ENCODE data around the gene ZBED4. TPM values are rescaled to one million over a fixed set of nuclear protein-coding genes. Genes with fewer than 3 reads are reported as not detected.

ZBED4 gene
- total and polyA plus RNA-seq, 2 of the 13 experiments (the other 11 are each of a cell fraction or from before 2014, with no cell fraction given): 5.4 to 9.6 TPM

GRCh38 chr22:49833340-49834007 is 20.2 kb upstream of the ZBED4 start:
- intact Hi-C loops (cut with micrococcal nuclease; ENCODE audit: unreplicated experiment): loop anchor here (1.0 kb wide), 1 partner anchor 44 kb away; no protein-coding TSS in a partner anchor
- H3K4me3 ChIP-seq (replicated peaks in 1 of 3; ENCODE audit: insufficient read depth in 1 of 3, low read depth in 2 of 3, low read length in 3 of 3): no peak overlapping the region
- H4K20me1 ChIP-seq (ENCODE audit: insufficient read depth, low read length): no peaks in the 10 kb centered on the region
- no peak overlapping the region for H3K9ac ChIP-seq (ENCODE audit: insufficient read depth, low read depth, low read length)
- H2AFZ ChIP-seq (ENCODE audit: low read length): no peak overlapping the region
- no peaks in the 10 kb centered on the region for H3K9me3 ChIP-seq (ENCODE audit: low read length)
- H3K27ac ChIP-seq (ENCODE audit: extremely low read length, insufficient read depth, low read length): no peak overlapping the region
- TF ChIP-seq CEBPB (IDR thresholded peaks at IDR 0.05; ENCODE audit: borderline replicate concordance, low read depth, low read length) (peak; percentile 37; the same call in 1 of the 2 replicates), AHR (CRISPR knock-in tag; IDR thresholded peaks at IDR 0.05) (no peak), CEBPG (CRISPR knock-in tag; IDR thresholded peaks at IDR 0.05) (0 out of 2 replicates have a peak, but pooled peaks have one; percentile 20)
- FAIRE-seq: no peak
- ChIA-PET CTCF (ENCODE audit: low intra/inter-chr PET ratio, low total read pairs) (no interaction called here), POLR2A (no interaction called here)
- DNase-seq (ENCODE audit: low spot score): no peak
- H3K4me1 ChIP-seq (ENCODE audit: insufficient read depth, low read length): peaks cover 17% of the 10 kb centered on the region
- peaks cover 0 to 32% of the 10 kb centered on the region in 2 experiments for H3K27me3 ChIP-seq (ENCODE audit: control insufficient read depth in 1 of 2, insufficient read depth in 2 of 2, low read length in 2 of 2)
- H3K36me3 ChIP-seq (replicated peaks in 1 of 2; ENCODE audit: control insufficient read depth in 1 of 2, insufficient read depth in 2 of 2, low read length in 2 of 2): no peaks in the 10 kb centered on the region
- no peak for ATAC-seq
- BruUV-seq (replicated peaks): no TSS peak
- WGBS (ENCODE audit: low lambda C conversion rate): 24% methylated on average over 11 of the region's 11 CpGs
- in situ Hi-C loops (cut with HindIII; ENCODE audit: extremely low pct_ligation_motif_present, low pct_unique_long_range_greater_than_20kb): no loop called here
- H3K79me2 ChIP-seq (ENCODE audit: insufficient read depth, low read length): no peaks in the 10 kb centered on the region
- H3K4me2 ChIP-seq (ENCODE audit: low read depth, low read length): no peak overlapping the region

DNA sequence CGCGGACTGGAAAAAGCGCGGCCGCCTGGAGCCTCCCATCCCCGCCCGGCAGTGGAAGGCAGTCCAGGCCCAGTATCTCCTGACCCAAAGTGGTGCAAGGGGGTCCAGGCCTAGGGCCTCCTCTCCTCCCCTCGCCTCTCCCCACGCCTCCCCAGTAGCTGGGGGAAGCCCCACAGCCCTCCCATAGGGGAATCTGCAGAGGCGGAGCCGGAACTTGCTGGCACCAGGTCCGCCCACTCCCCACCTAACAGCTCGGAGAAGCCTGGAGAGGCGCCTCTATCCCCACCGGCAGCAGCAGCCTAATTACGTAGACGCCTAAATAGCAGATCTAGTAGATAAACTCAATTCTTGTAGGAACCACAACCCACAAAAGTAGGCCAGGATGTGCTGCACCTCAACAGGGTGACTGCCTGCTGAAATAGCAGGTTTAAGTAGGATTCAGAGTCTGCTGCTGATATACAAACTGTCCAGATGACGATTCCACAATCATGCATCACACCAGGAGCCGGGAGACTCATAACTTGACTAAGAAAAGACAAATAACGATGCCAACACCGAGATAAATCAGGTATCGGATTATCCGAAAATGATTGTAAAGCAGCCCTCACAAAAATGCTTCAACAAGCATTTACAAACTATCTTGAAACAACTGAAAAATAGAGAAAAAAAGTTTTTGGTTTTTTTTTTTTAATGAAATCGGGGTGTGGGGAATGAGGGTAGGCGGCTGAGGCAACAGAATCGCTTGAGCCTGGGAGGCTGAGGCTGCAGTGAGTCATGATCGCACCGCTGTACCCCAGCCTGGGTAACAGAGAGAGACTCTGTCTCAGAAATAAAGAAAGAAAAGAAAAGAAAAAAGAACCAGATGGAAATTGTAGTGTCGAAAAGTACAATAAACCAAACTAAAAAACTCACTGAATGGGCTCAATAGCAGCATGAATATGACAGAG is 14.6 kb upstream of the ZBED4 start:
- Histone ChIP-seq H3K9me3 (ENCODE audit: low read length) (no peaks in the 10 kb centered on the region), H3K27me3 (ENCODE audit: control insufficient read depth in 1 of 2, insufficient read depth in 2 of 2, low read length in 2 of 2) (peaks cover 0 to 29% of the 10 kb centered on the region in 2 experiments; a peak in 4 of 5 replicates), H3K9ac (ENCODE audit: insufficient read depth, low read depth, low read length) (no peak overlapping the region), H3K36me3 (replicated peaks in 1 of 2; ENCODE audit: control insufficient read depth in 1 of 2, insufficient read depth in 2 of 2, low read length in 2 of 2) (no peaks in the 10 kb centered on the region), H3K4me3 (replicated peaks in 1 of 3; ENCODE audit: insufficient read depth in 1 of 3, low read depth in 2 of 3, low read length in 3 of 3) (no peak overlapping the region), H3K4me2 (ENCODE audit: low read depth, low read length) (no peak overlapping the region), H4K20me1 (ENCODE audit: insufficient read depth, low read length) (no peaks in the 10 kb centered on the region), H3K4me1 (ENCODE audit: insufficient read depth, low read length) (peaks cover 4% of the 10 kb centered on the region; the same call in 1 of the 2 replicates), H3K79me2 (ENCODE audit: insufficient read depth, low read length) (no peaks in the 10 kb centered on the region), H2AFZ (ENCODE audit: low read length) (no peak overlapping the region), H3K27ac (ENCODE audit: extremely low read length, insufficient read depth, low read length) (no peak overlapping the region)
- ATAC-seq: no peak
- in situ Hi-C loops (cut with HindIII; ENCODE audit: extremely low pct_ligation_motif_present, low pct_unique_long_range_greater_than_20kb): no loop called here
- 70% methylated on average over 22 of the region's 29 CpGs for WGBS (ENCODE audit: low lambda C conversion rate)
- BruUV-seq (replicated peaks): no TSS peak
- FAIRE-seq: no peak
- intact Hi-C loops (cut with micrococcal nuclease; ENCODE audit: unreplicated experiment): no loop called here
- ChIA-PET POLR2A (no interaction called here), CTCF (ENCODE audit: low intra/inter-chr PET ratio, low total read pairs) (no interaction called here)
- DNase-seq (ENCODE audit: low spot score): no peak
- TF ChIP-seq NFE2L2 (IDR thresholded peaks at IDR 0.05; ENCODE audit: low read length) (no peak), SMYD3 (CRISPR knock-in tag; IDR thresholded peaks at IDR 0.05) (no peak), ONECUT2 (CRISPR knock-in tag; IDR thresholded peaks at IDR 0.05) (no peak), RFXAP (CRISPR knock-in tag; IDR thresholded peaks at IDR 0.05; ENCODE audit: borderline replicate concordance) (no peak)
- TF ChIP-seq, protein P1, sequence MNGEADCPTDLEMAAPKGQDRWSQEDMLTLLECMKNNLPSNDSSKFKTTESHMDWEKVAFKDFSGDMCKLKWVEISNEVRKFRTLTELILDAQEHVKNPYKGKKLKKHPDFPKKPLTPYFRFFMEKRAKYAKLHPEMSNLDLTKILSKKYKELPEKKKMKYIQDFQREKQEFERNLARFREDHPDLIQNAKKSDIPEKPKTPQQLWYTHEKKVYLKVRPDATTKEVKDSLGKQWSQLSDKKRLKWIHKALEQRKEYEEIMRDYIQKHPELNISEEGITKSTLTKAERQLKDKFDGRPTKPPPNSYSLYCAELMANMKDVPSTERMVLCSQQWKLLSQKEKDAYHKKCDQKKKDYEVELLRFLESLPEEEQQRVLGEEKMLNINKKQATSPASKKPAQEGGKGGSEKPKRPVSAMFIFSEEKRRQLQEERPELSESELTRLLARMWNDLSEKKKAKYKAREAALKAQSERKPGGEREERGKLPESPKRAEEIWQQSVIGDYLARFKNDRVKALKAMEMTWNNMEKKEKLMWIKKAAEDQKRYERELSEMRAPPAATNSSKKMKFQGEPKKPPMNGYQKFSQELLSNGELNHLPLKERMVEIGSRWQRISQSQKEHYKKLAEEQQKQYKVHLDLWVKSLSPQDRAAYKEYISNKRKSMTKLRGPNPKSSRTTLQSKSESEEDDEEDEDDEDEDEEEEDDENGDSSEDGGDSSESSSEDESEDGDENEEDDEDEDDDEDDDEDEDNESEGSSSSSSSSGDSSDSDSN (CRISPR knock-in tag; IDR thresholded peaks at IDR 0.05): no peak

All from HepG2 (cell line).